RWPE2 (cell line): ENCODE results near the gene ASPHD1.

Experiments used
- ATAC-seq: fragments of 200-7000 bp; cut with Tn5 transposase; 3 replicates; pipeline ENCODE4 v1.9.1; 2021; ENCODE audit warnings: low read depth
- DNase-seq: peaks from one replicate; pipeline ENCODE4 v3.0.0-alpha.2; 2020; ENCODE audit warnings: low spot score
- H3K27ac ChIP-seq: fragments of 450-650 bp; 2 replicates; pipeline ENCODE4 v1.5.1; 2017; ENCODE audit warnings: mild to moderate bottlenecking; ENCODE audit not compliant: poor library complexity, severe bottlenecking
- H3K27me3 ChIP-seq: fragments of 250-450 bp; sonication (Bioruptor Pico); 2 replicates; pipeline ENCODE4 v1.5.1; 2021; ENCODE audit warnings: mild to moderate bottlenecking, moderate library complexity; ENCODE audit not compliant: insufficient read depth, poor library complexity, severe bottlenecking
- H3K36me3 ChIP-seq: fragments of 250-450 bp; sonication (Bioruptor Pico); 2 replicates; pipeline ENCODE4 v1.5.1; 2020; ENCODE audit warnings: low read depth, mild to moderate bottlenecking, moderate library complexity
- H3K4me1 ChIP-seq: fragments of 250-450 bp; sonication (Bioruptor Pico); 2 replicates; pipeline ENCODE4 v1.5.1; 2021; ENCODE audit warnings: mild to moderate bottlenecking, moderate library complexity; ENCODE audit not compliant: insufficient read depth, poor library complexity, severe bottlenecking
- H3K4me3 ChIP-seq: fragments of 250-450 bp; sonication (Bioruptor Pico); 2 replicates; pipeline ENCODE4 v1.5.1; 2021; ENCODE audit warnings: mild to moderate bottlenecking, moderate library complexity; ENCODE audit not compliant: severe bottlenecking
- H3K9me3 ChIP-seq: fragments of 250-450 bp; sonication (Bioruptor Pico); 2 replicates; pipeline ENCODE4 v1.5.1; 2021; ENCODE audit warnings: mild to moderate bottlenecking, moderate library complexity; ENCODE audit not compliant: severe bottlenecking
- CTCF ChIP-seq: fragments of 450-650 bp; IDR thresholded peaks from one replicate; pipeline ENCODE4 v1.5.1; 2017; ENCODE audit warnings: mild to moderate bottlenecking, moderate library complexity; ENCODE audit not compliant: poor library complexity, severe bottlenecking

ASPHD1 gene, protein sequence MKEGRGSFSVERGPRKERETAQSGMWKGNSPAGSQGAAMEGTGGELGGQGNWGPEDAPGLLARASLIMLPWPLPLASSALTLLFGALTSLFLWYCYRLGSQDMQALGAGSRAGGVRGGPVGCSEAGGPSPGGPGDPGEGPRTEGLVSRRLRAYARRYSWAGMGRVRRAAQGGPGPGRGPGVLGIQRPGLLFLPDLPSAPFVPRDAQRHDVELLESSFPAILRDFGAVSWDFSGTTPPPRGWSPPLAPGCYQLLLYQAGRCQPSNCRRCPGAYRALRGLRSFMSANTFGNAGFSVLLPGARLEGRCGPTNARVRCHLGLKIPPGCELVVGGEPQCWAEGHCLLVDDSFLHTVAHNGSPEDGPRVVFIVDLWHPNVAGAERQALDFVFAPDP

GRCh38 chr16:29900102-29900887 is at the start of gene ASPHD1:
Gene ASPHD1 (plus strand): TSS chr16:29900488. CDS start chr16:29900972, 484 bp downstream.
- peak; percentile 87 for DNase-seq
- Histone ChIP-seq H3K36me3 (no peaks in the 10 kb centered on the region), H3K9me3 (no peaks in the 10 kb centered on the region), H3K4me1 (no peaks in the 10 kb centered on the region), H3K27me3 (no peaks in the 10 kb centered on the region), H3K27ac (peak within 1 kb of the TSS; percentile 60), H3K4me3 (peak within 1 kb of the TSS; percentile 42)
- ATAC-seq = peak; percentile 67
- TF ChIP-seq CTCF = no peak

GRCh38 chr16:29850998-29851397 is 49.3 kb upstream of the ASPHD1 start:
- TF ChIP-seq CTCF = no peak
- no peaks in the 10 kb centered on the region for H3K4me1 ChIP-seq
- ATAC-seq = no peak

GRCh38 chr16:29852654-29853053 is 47.6 kb upstream of the ASPHD1 start:
- no peaks in the 10 kb centered on the region for H3K27me3 ChIP-seq
- DNase-seq = no peak
- no peak overlapping the region for H3K27ac ChIP-seq
- H3K4me3 ChIP-seq = no peak overlapping the region
- ATAC-seq = no peak
- no peaks in the 10 kb centered on the region for H3K4me1 ChIP-seq
- no peak for TF ChIP-seq CTCF
- peaks cover 2% of the 10 kb centered on the region for H3K36me3 ChIP-seq
- no peaks in the 10 kb centered on the region for H3K9me3 ChIP-seq

More at GRCh38 chr16:29850998-29851397, 49.3 kb upstream of the ASPHD1 start:
- Histone ChIP-seq H3K27ac (no peak overlapping the region), H3K36me3 (peaks cover 18% of the 10 kb centered on the region), H3K9me3 (no peaks in the 10 kb centered on the region), H3K27me3 (no peaks in the 10 kb centered on the region), H3K4me3 (no peak overlapping the region)
- no peak for DNase-seq

DNA sequence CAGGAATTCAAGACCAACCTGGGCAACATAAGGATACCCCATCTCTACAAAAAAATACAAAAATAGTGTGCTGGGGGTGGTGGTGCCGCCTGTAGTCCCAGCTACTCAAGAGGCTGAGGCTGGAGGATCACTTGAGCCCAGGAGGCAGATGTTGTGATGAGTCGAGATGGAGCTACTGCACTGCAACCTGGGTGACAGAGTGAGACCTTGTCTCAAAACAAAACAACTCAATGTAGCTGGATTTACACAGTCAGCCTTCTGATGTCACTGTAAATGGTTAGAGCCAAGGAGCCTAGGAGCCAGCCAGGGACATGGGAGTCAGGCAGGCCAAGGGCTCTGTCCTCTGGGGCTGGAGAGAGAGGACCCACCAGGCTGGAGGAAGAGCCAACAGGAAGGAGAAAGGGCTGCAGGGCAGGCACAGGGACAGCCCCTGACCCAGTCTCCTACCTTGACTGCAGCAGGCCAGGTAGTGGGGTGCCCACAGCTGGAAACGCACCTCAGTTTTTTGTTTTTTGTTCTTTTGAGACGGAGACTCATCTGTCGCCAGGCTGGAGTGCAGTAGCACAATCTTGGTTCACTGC is 45.7 kb upstream of the ASPHD1 start:
- Histone ChIP-seq H3K4me3 (no peak overlapping the region), H3K27ac (no peak overlapping the region), H3K27me3 (no peaks in the 10 kb centered on the region), H3K4me1 (no peaks in the 10 kb centered on the region), H3K9me3 (no peaks in the 10 kb centered on the region), H3K36me3 (no peaks in the 10 kb centered on the region)
- TF ChIP-seq CTCF = no peak
- peak; percentile 18; the same call in 1 of the 3 replicates for ATAC-seq
- no peak for DNase-seq
